Fibroblast of lung (primary cell): ENCODE data around the gene SLFN12L. TPM values are rescaled to one million over a fixed set of nuclear protein-coding genes. Genes with fewer than 3 reads are reported as not detected.

Experiments
- DNase-seq, 2 donors: peaks; one replicate each; pipeline versions ENCODE4 v3.0.0 to v3.0.0-alpha.2; 2010; ENCODE audit warnings: low read depth in 2 of 2
- H2AFZ ChIP-seq: 2 replicates; pipeline ENCODE4 v1.5.1; 2012; ENCODE audit warnings: low read length, control low read depth, inconsistent platforms
- H3K27ac ChIP-seq: 2 replicates; pipeline ENCODE4 v1.5.1; 2011; ENCODE audit warnings: low read length, control low read depth; ENCODE audit not compliant: insufficient read depth
- H3K27me3 ChIP-seq: 2 replicates; pipeline ENCODE4 v1.5.1; 2011; ENCODE audit warnings: mild to moderate bottlenecking, low read length; ENCODE audit not compliant: control insufficient read depth, insufficient read depth
- H3K36me3 ChIP-seq: 2 replicates; pipeline ENCODE4 v1.5.1; 2011; ENCODE audit warnings: low read length; ENCODE audit not compliant: control insufficient read depth, insufficient read depth
- H3K4me1 ChIP-seq: 2 replicates; pipeline ENCODE4 v1.5.1; 2011; ENCODE audit warnings: low read length; ENCODE audit not compliant: control insufficient read depth, insufficient read depth; ENCODE audit errors: extremely low read depth
- H3K4me2 ChIP-seq: 2 replicates; pipeline ENCODE4 v1.5.1; 2011; ENCODE audit warnings: low read length, control low read depth; ENCODE audit not compliant: insufficient read depth; ENCODE audit errors: extremely low read depth
- H3K4me3 ChIP-seq, 4 experiments: fragments of 200-600 bp in 1 of 4; sonication (generic) in 1 of 4; replicated peaks in 1 of 4; 2 replicates each; pipeline ENCODE4 v1.5.1; 2011 to 2016; ENCODE audit warnings: low read length in 4 of 4, low read depth in 3 of 4, mild to moderate bottlenecking in 3 of 4, control low read depth in 2 of 4, inconsistent platforms in 1 of 4, mixed read lengths in 1 of 4; ENCODE audit not compliant: insufficient read depth in 1 of 4; ENCODE audit errors: control extremely low read depth in 1 of 4
- H3K79me2 ChIP-seq: 2 replicates; pipeline ENCODE4 v1.5.1; 2012; ENCODE audit warnings: mild to moderate bottlenecking, low read length, inconsistent platforms; ENCODE audit not compliant: control insufficient read depth, insufficient read depth
- H3K9ac ChIP-seq: 2 replicates; pipeline ENCODE4 v1.5.1; 2011; ENCODE audit warnings: mild to moderate bottlenecking, low read length, control low read depth; ENCODE audit not compliant: insufficient read depth
- H3K9me3 ChIP-seq: 2 replicates; pipeline ENCODE4 v1.5.1; 2012; ENCODE audit warnings: low read depth, low read length; ENCODE audit not compliant: control insufficient read depth, insufficient read depth
- H4K20me1 ChIP-seq: 2 replicates; pipeline ENCODE4 v1.5.1; 2011; ENCODE audit warnings: low read length; ENCODE audit not compliant: control insufficient read depth, insufficient read depth; ENCODE audit errors: extremely low read depth
- EZH2 ChIP-seq: IDR thresholded peaks from 2 replicates; pipeline ENCODE4 v1.5.1; 2012; ENCODE audit warnings: low read length, control low read depth, mild to moderate bottlenecking; ENCODE audit errors: missing control alignments
- polyA plus RNA-seq, 2 donors: library from polyadenylated mRNA; depleted of rRNA in 1 of 2; stranded (reverse) in 1 of 2; unstranded in 1 of 2; fragments of >200 nt; gene quantifications; 2 replicates each; pipeline ENCODE4 v1.2.1, GENCODE V29; 2011 to 2012; ENCODE audit warnings: missing spikeins in 1 of 2
- total RNA-seq: library from RNA; depleted of rRNA; stranded (reverse); fragments of >200 nt; gene quantifications from 2 replicates; pipeline ENCODE4 v1.2.1, GENCODE V29; 2014
- TF ChIP-seq, protein P1 (sequence below), 2 donors: IDR thresholded peaks in 1 of 2; conservative IDR thresholded peaks in 1 of 2; 1 replicate in 1 of 2; 2 replicates in 1 of 2; pipeline ENCODE4 v1.5.1; 2011 to 2012; ENCODE audit warnings: low read length in 2 of 2, control low read depth in 1 of 2, inconsistent platforms in 1 of 2, low read depth in 1 of 2, mild to moderate bottlenecking in 1 of 2

The SLFN12L gene
- total and polyA plus RNA-seq, 2 donors (not counting 1 experiment from before 2014, with no cell fraction given) = 0.09 to 0.17 TPM

DNA sequence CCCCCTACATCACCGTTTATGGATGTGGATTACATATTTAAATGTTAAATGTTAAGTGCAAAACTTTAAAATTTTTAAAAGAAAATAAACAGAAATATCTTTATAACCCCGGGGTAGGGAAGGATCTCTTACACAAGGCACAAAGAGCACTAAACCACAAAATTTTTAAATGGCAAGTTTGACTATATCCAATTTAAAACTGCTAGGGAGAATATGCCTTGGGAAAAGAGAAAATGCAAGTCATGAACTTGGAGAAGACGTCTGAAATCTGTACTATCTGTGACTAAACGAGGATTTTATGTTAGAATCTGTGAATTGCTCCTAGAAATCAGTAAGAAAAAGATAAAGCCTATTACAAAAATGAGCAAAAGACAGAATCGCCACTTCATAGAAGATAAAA, 60.2 kb downstream of the SLFN12L start:
- no peak overlapping the region for H3K9ac ChIP-seq
- no peaks in the 10 kb centered on the region for H3K4me1 ChIP-seq
- no peaks in the 10 kb centered on the region for H3K36me3 ChIP-seq
- no peaks in the 10 kb centered on the region for H3K79me2 ChIP-seq
- no peaks in the 10 kb centered on the region for H3K27me3 ChIP-seq
- TF ChIP-seq, protein P1, sequence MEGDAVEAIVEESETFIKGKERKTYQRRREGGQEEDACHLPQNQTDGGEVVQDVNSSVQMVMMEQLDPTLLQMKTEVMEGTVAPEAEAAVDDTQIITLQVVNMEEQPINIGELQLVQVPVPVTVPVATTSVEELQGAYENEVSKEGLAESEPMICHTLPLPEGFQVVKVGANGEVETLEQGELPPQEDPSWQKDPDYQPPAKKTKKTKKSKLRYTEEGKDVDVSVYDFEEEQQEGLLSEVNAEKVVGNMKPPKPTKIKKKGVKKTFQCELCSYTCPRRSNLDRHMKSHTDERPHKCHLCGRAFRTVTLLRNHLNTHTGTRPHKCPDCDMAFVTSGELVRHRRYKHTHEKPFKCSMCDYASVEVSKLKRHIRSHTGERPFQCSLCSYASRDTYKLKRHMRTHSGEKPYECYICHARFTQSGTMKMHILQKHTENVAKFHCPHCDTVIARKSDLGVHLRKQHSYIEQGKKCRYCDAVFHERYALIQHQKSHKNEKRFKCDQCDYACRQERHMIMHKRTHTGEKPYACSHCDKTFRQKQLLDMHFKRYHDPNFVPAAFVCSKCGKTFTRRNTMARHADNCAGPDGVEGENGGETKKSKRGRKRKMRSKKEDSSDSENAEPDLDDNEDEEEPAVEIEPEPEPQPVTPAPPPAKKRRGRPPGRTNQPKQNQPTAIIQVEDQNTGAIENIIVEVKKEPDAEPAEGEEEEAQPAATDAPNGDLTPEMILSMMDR (conservative IDR thresholded peaks at IDR 0.05 in 1 of 2, IDR thresholded peaks at IDR 0.05 in 1 of 2; ENCODE audit: low read depth in 1 of 2, low read length in 2 of 2) = no peak
- TF ChIP-seq EZH2 = no peak
- no peak for DNase-seq
- H3K9me3 ChIP-seq = no peaks in the 10 kb centered on the region
- no peak overlapping the region for H3K4me3 ChIP-seq
- H3K27ac ChIP-seq = no peak overlapping the region
- H2AFZ ChIP-seq = no peak overlapping the region
- no peaks in the 10 kb centered on the region for H4K20me1 ChIP-seq
- no peak overlapping the region for H3K4me2 ChIP-seq

GRCh38 chr17:35476283-35476820, 61.1 kb downstream of the SLFN12L start:
- no peak overlapping the region for H3K27ac ChIP-seq
- H2AFZ ChIP-seq = no peak overlapping the region
- H3K36me3 ChIP-seq = no peaks in the 10 kb centered on the region
- no peaks in the 10 kb centered on the region for H3K27me3 ChIP-seq
- H3K79me2 ChIP-seq = no peaks in the 10 kb centered on the region
- H4K20me1 ChIP-seq = no peaks in the 10 kb centered on the region
- no peaks in the 10 kb centered on the region for H3K4me1 ChIP-seq
- TF ChIP-seq, protein P1 (conservative IDR thresholded peaks at IDR 0.05 in 1 of 2, IDR thresholded peaks at IDR 0.05 in 1 of 2; ENCODE audit: low read depth in 1 of 2, low read length in 2 of 2) = no peak
- no peak for TF ChIP-seq EZH2
- no peak overlapping the region for H3K4me2 ChIP-seq
- H3K4me3 ChIP-seq = no peak overlapping the region
- no peak overlapping the region for H3K9ac ChIP-seq
- DNase-seq = no peak
- no peaks in the 10 kb centered on the region for H3K9me3 ChIP-seq

- Histone ChIP-seq H3K27me3 (peaks cover under 1% of the 10 kb centered on the region), H3K4me3 (no peak overlapping the region), H3K9me3 (no peaks in the 10 kb centered on the region), H3K9ac (no peak overlapping the region), H4K20me1 (no peaks in the 10 kb centered on the region), H3K4me1 (no peaks in the 10 kb centered on the region), H3K4me2 (no peak overlapping the region), H3K36me3 (no peaks in the 10 kb centered on the region), H3K27ac (no peak overlapping the region), H2AFZ (no peak overlapping the region), H3K79me2 (no peaks in the 10 kb centered on the region)
- TF ChIP-seq EZH2 = no peak
- TF ChIP-seq, protein P1 (conservative IDR thresholded peaks at IDR 0.05 in 1 of 2, IDR thresholded peaks at IDR 0.05 in 1 of 2; ENCODE audit: low read depth in 1 of 2, low read length in 2 of 2) = no peak
- DNase-seq = no peak
Measured at GRCh38 chr17:35468475-35468874, 69.0 kb downstream of the SLFN12L start.
